Panc1 (cell line): Measurements from ENCODE around the gene MYO6.

Source experiments
- TF ChIP-seq, protein P1 (sequence below): fragments of 450-650 bp; IDR thresholded peaks from 2 replicates; pipeline ENCODE4 v1.5.1; 2017; ENCODE audit warnings: mild to moderate bottlenecking
- TF ChIP-seq, protein P2 (sequence below), 2 experiments: IDR thresholded peaks; 2 replicates each; pipeline ENCODE4 v1.6.1; 2011 to 2012; ENCODE audit warnings: low read depth in 2 of 2, control low read depth in 1 of 2, low read length in 1 of 2, mild to moderate bottlenecking in 1 of 2, moderate library complexity in 1 of 2; ENCODE audit not compliant: insufficient read depth in 1 of 2

DNA sequence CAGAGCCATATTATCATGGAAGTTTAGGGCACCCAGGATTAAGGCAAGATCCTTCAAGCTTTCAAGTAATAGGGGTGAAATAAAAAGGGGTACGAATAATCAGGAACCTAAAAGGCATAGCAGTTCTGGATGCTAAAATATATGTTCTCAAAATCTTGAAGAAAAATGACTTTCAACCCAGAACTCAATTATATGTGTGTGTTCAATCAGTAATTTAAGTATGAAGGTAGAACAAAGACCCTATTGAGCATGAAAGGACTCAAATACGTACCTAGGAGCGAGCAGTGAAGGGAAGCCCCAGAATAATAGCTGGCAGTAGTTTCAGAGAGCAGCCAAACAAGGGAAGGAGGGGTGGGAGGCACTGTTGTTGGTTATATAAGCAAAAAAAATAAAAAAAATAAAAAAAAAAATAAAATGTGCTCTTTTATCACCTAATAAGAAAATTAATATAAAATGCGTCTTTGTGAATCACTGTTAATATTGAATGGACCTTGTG is 45.4 kb downstream of the MYO6 start:
- TF ChIP-seq, protein P1, sequence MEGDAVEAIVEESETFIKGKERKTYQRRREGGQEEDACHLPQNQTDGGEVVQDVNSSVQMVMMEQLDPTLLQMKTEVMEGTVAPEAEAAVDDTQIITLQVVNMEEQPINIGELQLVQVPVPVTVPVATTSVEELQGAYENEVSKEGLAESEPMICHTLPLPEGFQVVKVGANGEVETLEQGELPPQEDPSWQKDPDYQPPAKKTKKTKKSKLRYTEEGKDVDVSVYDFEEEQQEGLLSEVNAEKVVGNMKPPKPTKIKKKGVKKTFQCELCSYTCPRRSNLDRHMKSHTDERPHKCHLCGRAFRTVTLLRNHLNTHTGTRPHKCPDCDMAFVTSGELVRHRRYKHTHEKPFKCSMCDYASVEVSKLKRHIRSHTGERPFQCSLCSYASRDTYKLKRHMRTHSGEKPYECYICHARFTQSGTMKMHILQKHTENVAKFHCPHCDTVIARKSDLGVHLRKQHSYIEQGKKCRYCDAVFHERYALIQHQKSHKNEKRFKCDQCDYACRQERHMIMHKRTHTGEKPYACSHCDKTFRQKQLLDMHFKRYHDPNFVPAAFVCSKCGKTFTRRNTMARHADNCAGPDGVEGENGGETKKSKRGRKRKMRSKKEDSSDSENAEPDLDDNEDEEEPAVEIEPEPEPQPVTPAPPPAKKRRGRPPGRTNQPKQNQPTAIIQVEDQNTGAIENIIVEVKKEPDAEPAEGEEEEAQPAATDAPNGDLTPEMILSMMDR = no peak
- TF ChIP-seq, protein P2, sequence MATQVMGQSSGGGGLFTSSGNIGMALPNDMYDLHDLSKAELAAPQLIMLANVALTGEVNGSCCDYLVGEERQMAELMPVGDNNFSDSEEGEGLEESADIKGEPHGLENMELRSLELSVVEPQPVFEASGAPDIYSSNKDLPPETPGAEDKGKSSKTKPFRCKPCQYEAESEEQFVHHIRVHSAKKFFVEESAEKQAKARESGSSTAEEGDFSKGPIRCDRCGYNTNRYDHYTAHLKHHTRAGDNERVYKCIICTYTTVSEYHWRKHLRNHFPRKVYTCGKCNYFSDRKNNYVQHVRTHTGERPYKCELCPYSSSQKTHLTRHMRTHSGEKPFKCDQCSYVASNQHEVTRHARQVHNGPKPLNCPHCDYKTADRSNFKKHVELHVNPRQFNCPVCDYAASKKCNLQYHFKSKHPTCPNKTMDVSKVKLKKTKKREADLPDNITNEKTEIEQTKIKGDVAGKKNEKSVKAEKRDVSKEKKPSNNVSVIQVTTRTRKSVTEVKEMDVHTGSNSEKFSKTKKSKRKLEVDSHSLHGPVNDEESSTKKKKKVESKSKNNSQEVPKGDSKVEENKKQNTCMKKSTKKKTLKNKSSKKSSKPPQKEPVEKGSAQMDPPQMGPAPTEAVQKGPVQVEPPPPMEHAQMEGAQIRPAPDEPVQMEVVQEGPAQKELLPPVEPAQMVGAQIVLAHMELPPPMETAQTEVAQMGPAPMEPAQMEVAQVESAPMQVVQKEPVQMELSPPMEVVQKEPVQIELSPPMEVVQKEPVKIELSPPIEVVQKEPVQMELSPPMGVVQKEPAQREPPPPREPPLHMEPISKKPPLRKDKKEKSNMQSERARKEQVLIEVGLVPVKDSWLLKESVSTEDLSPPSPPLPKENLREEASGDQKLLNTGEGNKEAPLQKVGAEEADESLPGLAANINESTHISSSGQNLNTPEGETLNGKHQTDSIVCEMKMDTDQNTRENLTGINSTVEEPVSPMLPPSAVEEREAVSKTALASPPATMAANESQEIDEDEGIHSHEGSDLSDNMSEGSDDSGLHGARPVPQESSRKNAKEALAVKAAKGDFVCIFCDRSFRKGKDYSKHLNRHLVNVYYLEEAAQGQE (IDR thresholded peaks at IDR 0.05; ENCODE audit: insufficient read depth in 1 of 2, low read depth in 2 of 2, low read length in 1 of 2) = no peak
